Hematopoietic multipotent progenitor cell treated with erythropoietin and hydrocortisone succinate and interleukin-3 and kit ligand, for 8 days (in vitro differentiated cells): ENCODE measurements around the gene OR2F1.
"Not testable (repeated sequence)": the region's sequence is repeated elsewhere in the genome, so short reads cannot be mapped to it uniquely, and the experiment has no call there.

Experiments used
- DNase-seq: peaks from one replicate; pipeline ENCODE4 v3.0.0-alpha.2; 2015

Gene OR2F1

DNA sequence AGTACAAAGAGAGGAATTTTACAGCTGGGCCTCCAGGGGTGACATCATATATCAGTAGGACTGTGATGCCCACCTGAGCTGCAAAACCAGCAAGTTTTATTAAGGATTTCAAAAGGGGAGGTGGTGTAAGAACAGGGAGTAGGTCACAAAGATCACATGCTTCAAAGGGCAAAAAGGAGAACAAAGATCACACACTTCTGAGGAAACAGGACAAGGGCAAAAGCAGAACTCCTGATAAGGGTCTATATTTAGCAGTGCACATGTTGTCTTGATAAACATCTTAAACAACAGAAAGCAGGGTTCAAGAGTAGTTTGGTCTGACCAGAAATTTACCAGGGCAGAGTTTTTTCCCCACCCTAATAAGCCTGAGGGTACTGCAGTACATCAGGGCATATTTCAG, 55.4 kb downstream of the OR2F1 start:
- DNase-seq = peak; percentile 6

DNA sequence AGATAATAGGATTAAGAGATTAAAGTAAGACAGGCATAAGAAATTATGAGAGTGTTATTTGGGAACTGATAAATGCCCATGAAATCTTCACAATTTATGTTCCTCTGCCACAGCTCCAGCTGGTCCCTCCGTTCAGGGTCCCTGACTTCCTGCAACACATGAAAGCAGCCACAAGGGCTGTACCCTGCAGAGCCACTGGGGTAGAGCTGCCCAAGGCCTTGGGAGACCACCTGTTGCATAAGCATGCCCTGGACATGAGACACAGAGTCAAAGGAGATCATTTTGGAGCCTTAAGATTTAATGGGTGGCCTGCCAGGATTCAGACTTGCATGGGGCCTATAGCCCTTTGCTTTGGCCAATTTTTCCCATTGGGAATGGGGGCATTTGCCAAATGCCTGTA, 56.2 kb downstream of the OR2F1 start:
- DNase-seq = not testable (repeated sequence)

DNA sequence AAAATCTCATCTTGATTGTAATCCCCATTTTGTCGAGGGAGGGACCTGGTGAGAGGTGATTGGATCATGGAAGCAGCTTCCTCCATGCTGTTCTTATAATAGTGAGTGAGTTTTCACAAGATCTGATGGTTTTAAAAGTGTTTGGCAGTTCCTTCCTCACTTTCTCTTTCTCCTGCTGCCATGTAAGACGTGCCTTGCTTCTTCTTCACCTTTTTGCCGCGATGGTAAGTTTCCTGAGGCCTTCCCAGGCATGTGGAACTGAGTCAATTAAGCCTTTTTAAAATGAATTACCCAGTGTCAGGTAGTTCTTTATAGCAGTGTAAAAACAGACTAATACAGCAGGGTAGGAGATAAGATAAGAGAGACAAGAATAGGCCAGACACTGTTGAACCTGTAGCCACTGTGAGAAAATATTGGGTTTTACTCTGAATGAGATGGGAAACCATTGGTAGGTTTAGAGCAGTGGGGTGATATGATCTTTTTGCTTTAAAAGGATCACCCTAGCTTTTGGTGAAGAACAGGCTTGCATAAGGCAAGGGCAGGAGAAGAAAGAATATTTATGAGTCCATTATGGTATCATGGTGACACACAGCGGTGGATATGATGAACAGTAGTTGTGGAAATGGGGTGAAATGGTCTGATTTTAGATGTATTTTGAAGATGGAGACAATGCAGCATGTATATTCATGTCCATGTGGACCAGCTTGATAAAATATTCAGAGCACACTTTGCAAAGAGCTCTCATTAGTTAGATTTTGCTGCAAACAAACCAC, 57.0 kb downstream of the OR2F1 start:
- no peak for DNase-seq
